WTC11 (cell line): ENCODE data around the gene MKS1. TPM values are rescaled to one million over a fixed set of nuclear protein-coding genes. Genes with fewer than 3 reads are reported as not detected.

ENCODE experiments used
- ATAC-seq: fragments of 200-7000 bp; cut with Tn5 transposase; 2 replicates; pipeline ENCODE4 v1.10.0; 2021; ENCODE audit warnings: mild to moderate bottlenecking, moderate library complexity
- CTCF ChIA-PET: fragments of 300-600 bp; sonication (Branson Sonifier 250); formaldehyde crosslinking; loops from one replicate; lab custom pipeline; 2021; ENCODE audit warnings: antibody characterized with exemption; lab: Charles Lee
- POLR2A ChIA-PET: fragments of 350-600 bp; sonication (Branson Sonifier 250); formaldehyde crosslinking; loops from one replicate; lab custom pipeline; 2021; ENCODE audit warnings: antibody characterized with exemption; lab: Charles Lee
- DNase-seq: peaks from one replicate; pipeline ENCODE4 v3.0.0; 2021; ENCODE audit warnings: low spot score
- H3K27ac Mint-ChIP-seq: 2 replicates; pipeline ENCODE4 v1.8.0; 2021; ENCODE audit warnings: mixed read lengths
- H3K27me3 Mint-ChIP-seq: 2 replicates; pipeline ENCODE4 v1.8.0; 2021; ENCODE audit warnings: low read depth, mild to moderate bottlenecking, moderate library complexity, mixed read lengths
- H3K36me3 Mint-ChIP-seq: 2 replicates; pipeline ENCODE4 v1.8.0; 2021; ENCODE audit warnings: mixed read lengths
- H3K4me1 Mint-ChIP-seq: 2 replicates; pipeline ENCODE4 v1.8.0; 2022; ENCODE audit warnings: mixed read lengths
- H3K4me3 Mint-ChIP-seq: 2 replicates; pipeline ENCODE4 v1.8.0; 2021; ENCODE audit warnings: mild to moderate bottlenecking, moderate library complexity, mixed read lengths
- H3K9me3 Mint-ChIP-seq: 2 replicates; pipeline ENCODE4 v1.8.0; 2021; ENCODE audit warnings: mixed read lengths
- CREM ChIP-seq: sonication (generic); formaldehyde crosslinking; IDR thresholded peaks from 2 replicates; pipeline ENCODE4 v1.8.1; 2022; ENCODE audit warnings: mild to moderate bottlenecking, missing genetic modification reagents, moderate library complexity
- E2F1 ChIP-seq: sonication (generic); formaldehyde crosslinking; IDR thresholded peaks from 2 replicates; pipeline ENCODE4 v1.8.0; 2022; ENCODE audit warnings: mild to moderate bottlenecking, missing genetic modification reagents
- EMX1 ChIP-seq: fragments of 250-450 bp; sonication (Bioruptor Pico); IDR thresholded peaks from 2 replicates; pipeline ENCODE4 v1.8.0; 2021; ENCODE audit warnings: mild to moderate bottlenecking
- ESRRA ChIP-seq: sonication (generic); formaldehyde crosslinking; IDR thresholded peaks from 2 replicates; pipeline ENCODE4 v1.8.1; 2022; ENCODE audit warnings: mild to moderate bottlenecking, missing genetic modification reagents, borderline replicate concordance
- FOXP1 ChIP-seq: sonication (generic); formaldehyde crosslinking; IDR thresholded peaks from 2 replicates; pipeline ENCODE4 v1.8.0; 2022; ENCODE audit warnings: missing genetic modification reagents, mild to moderate bottlenecking, moderate library complexity, borderline replicate concordance
- GABPB1 ChIP-seq: sonication (generic); formaldehyde crosslinking; IDR thresholded peaks from 2 replicates; pipeline ENCODE4 v1.8.1; 2023; ENCODE audit warnings: mild to moderate bottlenecking, missing genetic modification reagents
- GTF2I ChIP-seq: fragments of 250-450 bp; sonication (Bioruptor Pico); conservative IDR thresholded peaks from 2 replicates; pipeline ENCODE4 v1.4.0; 2021; ENCODE audit warnings: mild to moderate bottlenecking
- JUN ChIP-seq: sonication (generic); formaldehyde crosslinking; IDR thresholded peaks from 2 replicates; pipeline ENCODE4 v1.8.0; 2023; ENCODE audit warnings: mild to moderate bottlenecking, missing genetic modification reagents
- PREB ChIP-seq: sonication (generic); formaldehyde crosslinking; IDR thresholded peaks from 2 replicates; pipeline ENCODE4 v1.8.1; 2022; ENCODE audit warnings: mild to moderate bottlenecking, missing genetic modification reagents, moderate library complexity, borderline replicate concordance
- RORB ChIP-seq: fragments of 250-450 bp; sonication (Bioruptor Pico); IDR thresholded peaks from 2 replicates; pipeline ENCODE4 v1.9.0; 2021; ENCODE audit warnings: mild to moderate bottlenecking
- ZNF121 ChIP-seq: sonication (generic); formaldehyde crosslinking; IDR thresholded peaks from 2 replicates; pipeline ENCODE4 v1.8.0; 2023; ENCODE audit warnings: missing genetic modification reagents
- ZNF219 ChIP-seq: sonication (generic); formaldehyde crosslinking; IDR thresholded peaks from 2 replicates; pipeline ENCODE4 v1.8.0; 2023; ENCODE audit warnings: missing genetic modification reagents, mild to moderate bottlenecking, borderline replicate concordance
- ZNF263 ChIP-seq: sonication (generic); formaldehyde crosslinking; IDR thresholded peaks from 2 replicates; pipeline ENCODE4 v1.8.1; 2022; ENCODE audit warnings: low read depth, mild to moderate bottlenecking, moderate library complexity, missing genetic modification reagents
- ZNF396 ChIP-seq: fragments of 250-450 bp; sonication (Bioruptor Pico); IDR thresholded peaks from 2 replicates; pipeline ENCODE4 v1.8.0; 2021; ENCODE audit warnings: mild to moderate bottlenecking, moderate library complexity, borderline replicate concordance
- ZNF423 ChIP-seq: fragments of 250-450 bp; sonication (Bioruptor Pico); IDR thresholded peaks from 2 replicates; pipeline ENCODE4 v2.1.2; 2022; ENCODE audit warnings: mild to moderate bottlenecking, moderate library complexity
- total RNA-seq: library from RNA; stranded (reverse); gene quantifications from 3 replicates; pipeline ENCODE4 v1.2.3, GENCODE V29; 2021
- TF ChIP-seq, protein P1 (sequence below): fragments of 250-450 bp; sonication (Bioruptor Pico); IDR thresholded peaks from 2 replicates; pipeline ENCODE4 v1.8.0; 2021; ENCODE audit warnings: mild to moderate bottlenecking
- TF ChIP-seq, protein P2 (sequence below): sonication (generic); formaldehyde crosslinking; IDR thresholded peaks from 2 replicates; pipeline ENCODE4 v1.8.0; 2022; ENCODE audit warnings: mild to moderate bottlenecking, missing genetic modification reagents
- TF ChIP-seq, protein P3 (sequence below): sonication (generic); formaldehyde crosslinking; IDR thresholded peaks from 2 replicates; pipeline ENCODE4 v1.8.0; 2022; ENCODE audit warnings: mild to moderate bottlenecking, missing genetic modification reagents
- TF ChIP-seq, protein P4 (sequence below): sonication (generic); formaldehyde crosslinking; IDR thresholded peaks from 2 replicates; pipeline ENCODE4 v1.8.1; 2023; ENCODE audit warnings: mild to moderate bottlenecking, missing genetic modification reagents, borderline replicate concordance

Gene MKS1
- total RNA-seq, 1 experiment from 2014 or later, result 24.2 TPM

DNA sequence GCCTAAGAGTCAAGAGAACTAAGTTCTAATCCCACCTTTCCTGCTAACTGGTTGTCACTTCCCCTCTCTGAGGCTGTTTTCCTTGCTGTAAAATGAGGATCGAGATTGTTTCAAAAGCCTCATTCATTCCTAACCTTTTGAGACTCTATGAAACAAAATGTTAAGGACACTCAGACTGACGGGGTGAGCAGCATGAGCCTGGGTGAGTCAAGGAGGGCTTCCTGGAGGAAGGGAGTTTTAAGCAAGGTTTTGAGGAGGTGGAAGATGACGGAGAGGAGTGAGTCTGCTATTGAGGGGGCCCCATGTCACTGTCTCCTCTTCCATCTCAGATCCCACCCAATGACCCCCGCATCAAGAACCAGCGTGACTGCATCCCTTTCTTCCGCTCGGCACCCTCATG is 22.4 kb downstream of the MKS1 start:
- Mint-ChIP-seq H3K27me3 (peaks cover 11% of the 10 kb centered on the region), H3K4me1 (no peaks in the 10 kb centered on the region), H3K9me3 (no peaks in the 10 kb centered on the region), H3K27ac (no peak overlapping the region), H3K4me3 (no peak overlapping the region), H3K36me3 (no peaks in the 10 kb centered on the region)
- ATAC-seq, result no peak
- no peak for DNase-seq
- POLR2A ChIA-PET, result no interaction called here
- no peak for TF ChIP-seq ZNF423
- no peak for TF ChIP-seq FOXP1
- TF ChIP-seq, protein P1, sequence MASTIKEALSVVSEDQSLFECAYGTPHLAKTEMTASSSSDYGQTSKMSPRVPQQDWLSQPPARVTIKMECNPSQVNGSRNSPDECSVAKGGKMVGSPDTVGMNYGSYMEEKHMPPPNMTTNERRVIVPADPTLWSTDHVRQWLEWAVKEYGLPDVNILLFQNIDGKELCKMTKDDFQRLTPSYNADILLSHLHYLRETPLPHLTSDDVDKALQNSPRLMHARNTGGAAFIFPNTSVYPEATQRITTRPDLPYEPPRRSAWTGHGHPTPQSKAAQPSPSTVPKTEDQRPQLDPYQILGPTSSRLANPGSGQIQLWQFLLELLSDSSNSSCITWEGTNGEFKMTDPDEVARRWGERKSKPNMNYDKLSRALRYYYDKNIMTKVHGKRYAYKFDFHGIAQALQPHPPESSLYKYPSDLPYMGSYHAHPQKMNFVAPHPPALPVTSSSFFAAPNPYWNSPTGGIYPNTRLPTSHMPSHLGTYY (CRISPR knock-in tag), result no peak
- no peak for TF ChIP-seq RORB (CRISPR knock-in tag)
- no peak for TF ChIP-seq ESRRA
- no peak for TF ChIP-seq GTF2I (CRISPR knock-in tag)
- TF ChIP-seq GABPB1 (CRISPR knock-in tag), result no peak
- CTCF ChIA-PET, result interaction anchor here (2.0 kb wide), 1 partner anchor 53 kb away, joined by 6 read pairs; no protein-coding TSS in a partner anchor

- H3K9me3 Mint-ChIP-seq, result no peaks in the 10 kb centered on the region
- no peak for DNase-seq
- peaks cover 6% of the 10 kb centered on the region; the same call in 1 of the 2 replicates for H3K4me1 Mint-ChIP-seq
- peaks cover 7% of the 10 kb centered on the region for H3K27me3 Mint-ChIP-seq
- no peak overlapping the region; the same call in 1 of the 2 replicates for H3K27ac Mint-ChIP-seq
- no peaks in the 10 kb centered on the region for H3K36me3 Mint-ChIP-seq
- no peak overlapping the region for H3K4me3 Mint-ChIP-seq
- ChIA-PET CTCF (interaction anchor here (1.0 to 2.0 kb wide), 4 partner anchors 11 to 54 kb away, joined by 3 to 11 read pairs (median 6); no protein-coding TSS in a partner anchor), POLR2A (no interaction called here)
- TF ChIP-seq, protein P2, sequence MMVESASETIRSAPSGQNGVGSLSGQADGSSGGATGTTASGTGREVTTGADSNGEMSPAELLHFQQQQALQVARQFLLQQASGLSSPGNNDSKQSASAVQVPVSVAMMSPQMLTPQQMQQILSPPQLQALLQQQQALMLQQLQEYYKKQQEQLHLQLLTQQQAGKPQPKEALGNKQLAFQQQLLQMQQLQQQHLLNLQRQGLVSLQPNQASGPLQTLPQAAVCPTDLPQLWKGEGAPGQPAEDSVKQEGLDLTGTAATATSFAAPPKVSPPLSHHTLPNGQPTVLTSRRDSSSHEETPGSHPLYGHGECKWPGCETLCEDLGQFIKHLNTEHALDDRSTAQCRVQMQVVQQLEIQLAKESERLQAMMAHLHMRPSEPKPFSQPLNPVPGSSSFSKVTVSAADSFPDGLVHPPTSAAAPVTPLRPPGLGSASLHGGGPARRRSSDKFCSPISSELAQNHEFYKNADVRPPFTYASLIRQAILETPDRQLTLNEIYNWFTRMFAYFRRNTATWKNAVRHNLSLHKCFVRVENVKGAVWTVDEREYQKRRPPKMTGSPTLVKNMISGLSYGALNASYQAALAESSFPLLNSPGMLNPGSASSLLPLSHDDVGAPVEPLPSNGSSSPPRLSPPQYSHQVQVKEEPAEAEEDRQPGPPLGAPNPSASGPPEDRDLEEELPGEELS, result no peak
- no peak for ATAC-seq
These were observed 23.4 kb downstream of the MKS1 start for GRCh38 chr17:58195518-58196123.

GRCh38 chr17:58193641-58194255 is 25.3 kb downstream of the MKS1 start:
- ChIA-PET CTCF (interaction anchor here (1.1 to 2.0 kb wide), 6 partner anchors 9 to 170 kb away, joined by 3 to 11 read pairs (median 4); no protein-coding TSS in a partner anchor), POLR2A (no interaction called here)
- no peak overlapping the region for H3K27ac Mint-ChIP-seq
- TF ChIP-seq EMX1 (CRISPR knock-in tag), result no peak
- TF ChIP-seq ZNF263, result no peak
- TF ChIP-seq, protein P3, sequence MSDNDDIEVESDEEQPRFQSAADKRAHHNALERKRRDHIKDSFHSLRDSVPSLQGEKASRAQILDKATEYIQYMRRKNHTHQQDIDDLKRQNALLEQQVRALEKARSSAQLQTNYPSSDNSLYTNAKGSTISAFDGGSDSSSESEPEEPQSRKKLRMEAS, result no peak
- no peak for TF ChIP-seq ZNF121 (CRISPR knock-in tag)
- TF ChIP-seq, protein P4, sequence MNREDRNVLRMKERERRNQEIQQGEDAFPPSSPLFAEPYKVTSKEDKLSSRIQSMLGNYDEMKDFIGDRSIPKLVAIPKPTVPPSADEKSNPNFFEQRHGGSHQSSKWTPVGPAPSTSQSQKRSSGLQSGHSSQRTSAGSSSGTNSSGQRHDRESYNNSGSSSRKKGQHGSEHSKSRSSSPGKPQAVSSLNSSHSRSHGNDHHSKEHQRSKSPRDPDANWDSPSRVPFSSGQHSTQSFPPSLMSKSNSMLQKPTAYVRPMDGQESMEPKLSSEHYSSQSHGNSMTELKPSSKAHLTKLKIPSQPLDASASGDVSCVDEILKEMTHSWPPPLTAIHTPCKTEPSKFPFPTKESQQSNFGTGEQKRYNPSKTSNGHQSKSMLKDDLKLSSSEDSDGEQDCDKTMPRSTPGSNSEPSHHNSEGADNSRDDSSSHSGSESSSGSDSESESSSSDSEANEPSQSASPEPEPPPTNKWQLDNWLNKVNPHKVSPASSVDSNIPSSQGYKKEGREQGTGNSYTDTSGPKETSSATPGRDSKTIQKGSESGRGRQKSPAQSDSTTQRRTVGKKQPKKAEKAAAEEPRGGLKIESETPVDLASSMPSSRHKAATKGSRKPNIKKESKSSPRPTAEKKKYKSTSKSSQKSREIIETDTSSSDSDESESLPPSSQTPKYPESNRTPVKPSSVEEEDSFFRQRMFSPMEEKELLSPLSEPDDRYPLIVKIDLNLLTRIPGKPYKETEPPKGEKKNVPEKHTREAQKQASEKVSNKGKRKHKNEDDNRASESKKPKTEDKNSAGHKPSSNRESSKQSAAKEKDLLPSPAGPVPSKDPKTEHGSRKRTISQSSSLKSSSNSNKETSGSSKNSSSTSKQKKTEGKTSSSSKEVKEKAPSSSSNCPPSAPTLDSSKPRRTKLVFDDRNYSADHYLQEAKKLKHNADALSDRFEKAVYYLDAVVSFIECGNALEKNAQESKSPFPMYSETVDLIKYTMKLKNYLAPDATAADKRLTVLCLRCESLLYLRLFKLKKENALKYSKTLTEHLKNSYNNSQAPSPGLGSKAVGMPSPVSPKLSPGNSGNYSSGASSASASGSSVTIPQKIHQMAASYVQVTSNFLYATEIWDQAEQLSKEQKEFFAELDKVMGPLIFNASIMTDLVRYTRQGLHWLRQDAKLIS (CRISPR knock-in tag), result no peak
- TF ChIP-seq, protein P1 (CRISPR knock-in tag), result no peak
- TF ChIP-seq E2F1, result no peak
- TF ChIP-seq CREM (CRISPR knock-in tag), result no peak
- TF ChIP-seq ZNF219 (CRISPR knock-in tag), result no peak
- no peak for TF ChIP-seq PREB (CRISPR knock-in tag)
- TF ChIP-seq ZNF396 (CRISPR knock-in tag), result no peak
- no peak for TF ChIP-seq JUN (CRISPR knock-in tag)
- DNase-seq (peak; percentile 69), ATAC-seq (peak; percentile 62)
- peaks cover 6% of the 10 kb centered on the region; the same call in 1 of the 2 replicates for H3K4me1 Mint-ChIP-seq
- H3K4me3 Mint-ChIP-seq, result no peak overlapping the region
- H3K27me3 Mint-ChIP-seq, result peaks cover 7% of the 10 kb centered on the region; the same call in 1 of the 2 replicates
- H3K36me3 Mint-ChIP-seq, result no peaks in the 10 kb centered on the region
- no peaks in the 10 kb centered on the region for H3K9me3 Mint-ChIP-seq
